Adipocyte (in vitro differentiated cells): ENCODE measurements around the gene CSTF3.
"Not testable (repeated sequence)": the region's sequence is repeated elsewhere in the genome, so short reads cannot be mapped to it uniquely, and the experiment has no call there.

Experiments
- DNase-seq: peaks from one replicate; pipeline ENCODE4 v3.0.0-alpha.2; 2015; ENCODE audit warnings: low read depth
- H3K27me3 ChIP-seq: replicated peaks from 2 replicates; pipeline ENCODE4 v1.7.0; 2013; ENCODE audit warnings: mild to moderate bottlenecking, low read length, moderate library complexity; ENCODE audit not compliant: control insufficient read depth, insufficient read depth
- H3K36me3 ChIP-seq: 2 replicates; pipeline ENCODE4 v1.7.0; 2013; ENCODE audit warnings: low read length, mild to moderate bottlenecking, moderate library complexity; ENCODE audit not compliant: control insufficient read depth, insufficient read depth, severe bottlenecking
- H3K4me1 ChIP-seq: 2 replicates; pipeline ENCODE4 v1.7.0; 2013; ENCODE audit warnings: mild to moderate bottlenecking, low read length, moderate library complexity; ENCODE audit not compliant: control insufficient read depth, insufficient read depth
- H3K4me3 ChIP-seq: 2 replicates; pipeline ENCODE4 v1.7.0; 2013; ENCODE audit warnings: mild to moderate bottlenecking, low read length, moderate library complexity
- H3K9ac ChIP-seq: 2 replicates; pipeline ENCODE4 v1.7.0; 2013; ENCODE audit warnings: mild to moderate bottlenecking, low read length, moderate library complexity
- H3K9me3 ChIP-seq: 2 replicates; pipeline ENCODE4 v1.7.0; 2013; ENCODE audit warnings: mild to moderate bottlenecking, low read length, moderate library complexity; ENCODE audit not compliant: control insufficient read depth

Gene CSTF3

DNA sequence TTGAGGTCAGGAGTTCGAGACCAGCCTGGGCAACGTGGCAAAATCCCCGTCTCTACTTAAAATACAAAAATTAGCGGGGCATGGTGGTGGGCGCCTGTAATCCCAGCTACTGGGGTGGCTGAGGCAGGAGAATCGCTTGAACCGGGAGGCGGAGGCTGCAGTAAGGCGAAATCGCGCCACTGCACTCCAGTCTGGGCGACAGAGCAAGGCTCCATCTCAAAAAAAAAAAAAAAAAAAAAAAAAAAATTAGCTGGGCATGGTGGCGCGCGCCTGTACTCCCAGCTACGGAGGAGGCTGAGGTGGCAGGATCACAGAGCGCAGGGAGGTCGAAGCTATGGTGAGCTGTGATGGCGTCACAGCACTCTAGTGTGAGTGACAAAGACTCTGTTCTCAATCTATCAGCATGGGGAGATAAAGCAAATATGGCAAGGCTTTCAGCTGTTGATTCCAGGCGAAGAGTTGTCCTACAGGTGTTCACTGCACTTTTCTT is 1.9 kb downstream of the CSTF3 start:
- peak overlapping the region; percentile 95 for H3K4me3 ChIP-seq
- H3K9ac ChIP-seq = peak overlapping the region; percentile 91
- DNase-seq, H3K27me3 ChIP-seq, H3K36me3 ChIP-seq, H3K9me3 ChIP-seq: not testable (repeated sequence)
- H3K4me1 ChIP-seq = peaks cover 34% of the 10 kb centered on the region

- Histone ChIP-seq H3K4me1 (peaks cover 34% of the 10 kb centered on the region), H3K9ac (no peak overlapping the region), H3K4me3 (peak overlapping the region; percentile 1), H3K9me3 (no peaks in the 10 kb centered on the region), H3K36me3 (no peaks in the 10 kb centered on the region), H3K27me3 (no peaks in the 10 kb centered on the region)
- no peak for DNase-seq
These were observed 2.5 kb downstream of the CSTF3 start for GRCh38 chr11:33158596-33159275.

DNA sequence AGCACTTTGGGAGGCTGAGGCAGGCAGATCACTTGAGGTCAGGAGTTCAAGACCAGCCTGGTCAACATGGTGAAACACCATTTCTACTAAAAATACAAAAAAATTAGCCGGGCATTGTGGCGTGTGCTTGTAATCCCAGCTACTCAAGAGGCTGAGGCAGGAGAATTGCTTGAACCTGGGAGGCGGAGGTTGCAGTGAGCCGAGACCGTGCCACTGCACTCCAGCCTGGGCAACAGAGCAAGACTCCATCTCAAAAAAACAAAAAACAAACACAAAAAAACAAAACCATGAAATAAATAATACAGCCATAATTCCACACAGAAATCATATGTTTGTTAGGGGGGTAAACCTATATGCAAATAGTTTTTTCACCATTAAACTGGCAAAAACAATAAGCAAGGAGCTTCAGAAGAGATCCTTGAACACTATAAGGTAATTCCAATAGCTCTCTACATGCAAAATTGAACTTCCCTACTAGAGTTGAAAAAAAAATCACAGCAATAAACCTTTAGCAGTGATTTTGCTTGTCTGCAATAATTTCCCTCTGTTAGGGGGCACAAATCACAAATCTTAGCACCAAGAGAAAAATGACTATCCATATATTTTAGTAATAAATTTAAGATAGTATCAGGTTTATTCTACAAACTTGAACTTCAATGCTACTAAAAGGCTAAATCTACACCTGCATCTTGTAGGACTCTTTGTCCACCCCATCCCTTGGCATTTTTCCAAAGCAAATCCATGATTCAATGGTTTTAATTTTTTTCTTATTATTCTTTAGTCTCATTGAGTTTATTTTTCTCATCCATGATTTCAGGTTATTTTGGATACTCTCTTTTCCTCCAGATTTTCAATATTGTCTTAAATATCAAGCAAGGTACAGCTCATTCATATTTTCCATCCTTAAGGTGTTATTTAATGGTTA is 3.9 kb downstream of the CSTF3 start:
- Histone ChIP-seq H3K4me3 (no peak overlapping the region), H3K4me1 (peaks cover 36% of the 10 kb centered on the region), H3K36me3 (no peaks in the 10 kb centered on the region), H3K9me3 (no peaks in the 10 kb centered on the region), H3K27me3 (no peaks in the 10 kb centered on the region), H3K9ac (no peak overlapping the region)
- no peak for DNase-seq

DNA sequence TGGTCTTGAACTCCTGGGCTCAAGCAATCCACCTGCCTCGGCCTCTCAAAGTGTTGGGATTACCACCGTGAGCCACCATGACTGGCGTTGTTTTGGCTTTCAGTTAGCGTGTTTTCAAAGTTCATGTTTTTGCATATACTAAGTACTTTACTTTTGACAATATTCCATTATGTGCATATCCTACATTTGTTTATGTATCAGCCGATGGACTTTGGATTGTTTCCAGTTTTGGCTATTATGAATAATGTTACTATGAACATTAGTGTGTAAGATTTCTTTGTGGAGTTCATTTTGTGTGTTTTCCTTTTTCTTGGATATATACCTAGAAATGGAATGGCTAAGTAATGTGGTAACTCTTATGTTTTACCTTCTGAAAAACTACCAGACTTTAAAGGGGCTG is 9.9 kb downstream of the CSTF3 start:
- Histone ChIP-seq H3K36me3 (peaks cover 6% of the 10 kb centered on the region), H3K4me1 (peaks cover 9% of the 10 kb centered on the region), H3K9me3 (no peaks in the 10 kb centered on the region), H3K4me3 (no peak overlapping the region), H3K27me3 (no peaks in the 10 kb centered on the region), H3K9ac (no peak overlapping the region)
- DNase-seq = no peak

DNA sequence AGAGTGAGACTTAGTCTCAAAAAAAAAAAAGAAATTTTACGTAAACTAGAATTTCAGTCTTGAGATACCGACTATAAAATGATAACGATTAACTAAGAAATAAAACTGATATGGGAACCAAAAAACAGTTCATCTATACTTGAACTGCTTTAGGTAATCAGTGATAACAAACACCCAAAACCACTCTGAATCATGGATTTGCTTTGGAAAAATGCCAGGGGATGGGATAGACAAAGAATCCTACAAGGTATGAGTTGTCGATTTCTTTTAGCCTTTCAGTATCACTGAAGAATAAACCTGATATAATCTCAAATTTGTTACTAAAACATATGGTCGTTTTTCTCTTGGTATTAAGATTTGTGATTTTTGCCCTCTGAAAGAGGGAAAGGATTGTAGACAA is 13.7 kb downstream of the CSTF3 start:
- Histone ChIP-seq H3K27me3 (no peaks in the 10 kb centered on the region), H3K9me3 (no peaks in the 10 kb centered on the region), H3K36me3 (peaks cover 10% of the 10 kb centered on the region), H3K9ac (no peak overlapping the region), H3K4me3 (no peak overlapping the region), H3K4me1 (peaks cover 4% of the 10 kb centered on the region)
- DNase-seq = no peak

DNA sequence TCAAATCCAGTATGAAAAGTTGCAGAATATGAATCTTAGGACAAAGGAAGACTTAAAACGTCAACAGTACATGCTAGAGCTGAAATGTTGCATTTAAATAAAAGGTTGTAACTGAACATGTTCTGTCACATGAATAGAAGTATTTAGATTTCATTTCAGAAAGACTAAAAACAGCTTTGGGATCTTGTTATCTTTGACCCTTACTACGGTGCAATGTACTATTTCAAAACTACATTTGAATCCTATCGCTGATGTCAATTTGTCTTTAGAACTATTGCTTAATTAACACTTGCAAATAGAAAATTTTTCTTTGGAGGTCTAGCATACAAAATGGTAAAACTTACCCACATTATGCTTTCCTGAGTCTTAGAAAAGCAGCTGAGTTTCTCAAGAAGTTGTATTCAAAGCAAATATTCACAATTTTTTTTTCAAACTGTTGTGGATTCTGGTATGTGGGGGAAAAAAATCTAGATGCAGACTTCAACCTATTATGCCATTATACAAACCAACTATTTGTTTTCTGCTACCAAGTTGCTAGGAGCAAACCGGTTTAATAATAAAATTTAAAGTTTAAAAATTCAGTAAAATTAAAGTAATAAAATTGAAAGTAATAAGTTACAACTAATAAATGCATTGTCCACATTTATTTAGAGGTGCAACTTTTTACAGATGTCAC is 25.4 kb downstream of the CSTF3 start:
- DNase-seq = no peak
- Histone ChIP-seq H3K36me3 (peaks cover 19% of the 10 kb centered on the region), H3K9ac (peak overlapping the region; percentile 9), H3K9me3 (no peaks in the 10 kb centered on the region), H3K4me1 (peaks cover 27% of the 10 kb centered on the region), H3K4me3 (peak overlapping the region; percentile 20), H3K27me3 (no peaks in the 10 kb centered on the region)

GRCh38 chr11:33135216-33135615 is 26.1 kb downstream of the CSTF3 start:
- Histone ChIP-seq H3K9me3 (no peaks in the 10 kb centered on the region), H3K9ac (no peak overlapping the region), H3K27me3 (no peaks in the 10 kb centered on the region), H3K4me3 (peak overlapping the region; percentile 20), H3K4me1 (peaks cover 27% of the 10 kb centered on the region), H3K36me3 (peaks cover 12% of the 10 kb centered on the region)
- DNase-seq = peak; percentile 82

- peaks cover 27% of the 10 kb centered on the region for H3K4me1 ChIP-seq
- no peak overlapping the region for H3K4me3 ChIP-seq
- H3K27me3 ChIP-seq = no peaks in the 10 kb centered on the region
- no peak overlapping the region for H3K9ac ChIP-seq
- H3K36me3 ChIP-seq = peaks cover 3% of the 10 kb centered on the region
- H3K9me3 ChIP-seq = no peaks in the 10 kb centered on the region
- DNase-seq = no peak
These were observed 27.0 kb downstream of the CSTF3 start for GRCh38 chr11:33134276-33134675.

DNA sequence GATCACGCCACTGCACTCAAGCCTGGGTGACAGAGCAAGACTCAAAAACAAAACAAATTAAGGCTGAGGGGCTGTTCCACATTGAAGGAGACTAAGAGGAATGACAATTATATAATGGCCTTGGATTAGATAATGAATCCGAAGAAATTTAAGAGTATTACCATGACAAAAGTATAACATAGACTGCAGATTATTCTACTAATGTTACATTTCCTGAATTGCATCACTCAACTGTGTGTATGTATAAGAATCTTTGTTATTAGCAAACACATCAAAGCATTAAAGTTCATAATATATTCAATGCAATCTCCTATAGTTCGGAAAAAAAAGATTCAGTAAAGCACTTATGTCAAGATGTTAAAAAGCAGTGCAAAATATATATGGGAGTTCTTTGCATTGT is 27.5 kb downstream of the CSTF3 start:
- Histone ChIP-seq H3K9me3 (no peaks in the 10 kb centered on the region), H3K27me3 (no peaks in the 10 kb centered on the region), H3K4me1 (peaks cover 27% of the 10 kb centered on the region), H3K4me3 (no peak overlapping the region), H3K36me3 (no peaks in the 10 kb centered on the region), H3K9ac (no peak overlapping the region)
- DNase-seq = no peak

- Histone ChIP-seq H3K4me1 (peaks cover 27% of the 10 kb centered on the region), H3K9ac (no peak overlapping the region), H3K4me3 (no peak overlapping the region), H3K9me3 (no peaks in the 10 kb centered on the region), H3K36me3 (no peaks in the 10 kb centered on the region), H3K27me3 (no peaks in the 10 kb centered on the region)
- DNase-seq = no peak
These were observed 28.8 kb downstream of the CSTF3 start for GRCh38 chr11:33132510-33132909.

GRCh38 chr11:33128739-33129138 is 32.5 kb downstream of the CSTF3 start:
- Histone ChIP-seq H3K27me3 (no peaks in the 10 kb centered on the region), H3K4me3 (no peak overlapping the region), H3K36me3 (peaks cover 11% of the 10 kb centered on the region), H3K9ac (no peak overlapping the region), H3K4me1 (no peaks in the 10 kb centered on the region), H3K9me3 (no peaks in the 10 kb centered on the region)
- no peak for DNase-seq
